Body of pancreas (tissue), 4 donors: Measurements from ENCODE around the gene GNAS-AS1.

Source experiments
- POLR2A ChIP-seq, 3 donors: fragments of 450-650 bp; IDR thresholded peaks; one replicate each; pipeline ENCODE4 v1.6.1; 2016; ENCODE audit warnings: antibody characterized with exemption in 3 of 3, mild to moderate bottlenecking in 2 of 3
- TF ChIP-seq, protein P1 (sequence below), 7 experiments: fragments of 450-650 bp in 4 of 7; fragments of 200-600 bp in 3 of 7; sonication (generic) in 3 of 7; IDR thresholded peaks; one replicate each; pipeline ENCODE4 v1.5.1; 2016 to 2019; ENCODE audit warnings: antibody characterized with exemption in 7 of 7

DNA sequence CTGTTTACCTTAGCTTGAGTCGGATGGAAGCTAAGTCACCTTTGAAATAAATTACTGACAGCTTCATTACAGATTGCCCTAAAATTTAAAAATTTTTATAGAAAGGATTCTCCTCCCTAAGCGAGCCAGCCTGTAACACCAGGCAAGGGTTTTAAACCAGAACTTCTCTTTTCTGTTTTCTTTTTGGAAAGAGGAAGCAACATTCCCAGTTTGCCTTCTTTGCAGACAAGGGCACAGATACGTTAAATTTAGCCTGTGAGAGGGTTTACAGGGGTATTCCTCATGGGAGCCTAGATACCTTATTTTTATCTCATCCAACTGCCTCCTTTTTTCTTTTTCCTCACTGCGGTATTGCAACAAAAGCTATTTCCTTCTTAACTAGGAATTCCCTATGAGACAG is 46.8 kb upstream of the GNAS-AS1 start:
- TF ChIP-seq, protein P1, sequence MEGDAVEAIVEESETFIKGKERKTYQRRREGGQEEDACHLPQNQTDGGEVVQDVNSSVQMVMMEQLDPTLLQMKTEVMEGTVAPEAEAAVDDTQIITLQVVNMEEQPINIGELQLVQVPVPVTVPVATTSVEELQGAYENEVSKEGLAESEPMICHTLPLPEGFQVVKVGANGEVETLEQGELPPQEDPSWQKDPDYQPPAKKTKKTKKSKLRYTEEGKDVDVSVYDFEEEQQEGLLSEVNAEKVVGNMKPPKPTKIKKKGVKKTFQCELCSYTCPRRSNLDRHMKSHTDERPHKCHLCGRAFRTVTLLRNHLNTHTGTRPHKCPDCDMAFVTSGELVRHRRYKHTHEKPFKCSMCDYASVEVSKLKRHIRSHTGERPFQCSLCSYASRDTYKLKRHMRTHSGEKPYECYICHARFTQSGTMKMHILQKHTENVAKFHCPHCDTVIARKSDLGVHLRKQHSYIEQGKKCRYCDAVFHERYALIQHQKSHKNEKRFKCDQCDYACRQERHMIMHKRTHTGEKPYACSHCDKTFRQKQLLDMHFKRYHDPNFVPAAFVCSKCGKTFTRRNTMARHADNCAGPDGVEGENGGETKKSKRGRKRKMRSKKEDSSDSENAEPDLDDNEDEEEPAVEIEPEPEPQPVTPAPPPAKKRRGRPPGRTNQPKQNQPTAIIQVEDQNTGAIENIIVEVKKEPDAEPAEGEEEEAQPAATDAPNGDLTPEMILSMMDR (IDR thresholded peaks at IDR 0.05) = no peak
- TF ChIP-seq POLR2A (IDR thresholded peaks at IDR 0.05) = no peak
